H1 (cell line): ENCODE measurements around the gene CLCN5. TPM values are rescaled to one million over a fixed set of nuclear protein-coding genes. Genes with fewer than 3 reads are reported as not detected.

ENCODE experiments used
- ASH2L ChIP-seq: fragments of 200-600, 300-600 bp; sonication (generic); IDR thresholded peaks from one replicate; pipeline ENCODE4 v1.7.1; 2017; ENCODE audit warnings: low read length
- BACH1 ChIP-seq: IDR thresholded peaks from 2 replicates; pipeline ENCODE4 v1.6.1; 2012; ENCODE audit warnings: low read length, improper control_type of control experiment
- EGR1 ChIP-seq: IDR thresholded peaks from 2 replicates; pipeline ENCODE4 v1.6.1; 2011; ENCODE audit warnings: low read depth, low read length, borderline replicate concordance
- GTF2F1 ChIP-seq: IDR thresholded peaks from 2 replicates; pipeline ENCODE4 v1.6.1; 2012; ENCODE audit warnings: low read depth, low read length, improper control_type of control experiment, borderline replicate concordance
- JUN ChIP-seq: IDR thresholded peaks from 2 replicates; pipeline ENCODE4 v1.6.1; 2011; ENCODE audit warnings: low read depth, mild to moderate bottlenecking, improper control_type of control experiment, low read length
- POLR2A ChIP-seq, 2 experiments: IDR thresholded peaks; 1 replicate in 1 of 2; 2 replicates in 1 of 2; pipeline ENCODE4 v1.6.1; 2011; ENCODE audit warnings: low read depth in 2 of 2, low read length in 2 of 2, mild to moderate bottlenecking in 2 of 2; ENCODE audit errors: control extremely low read depth in 1 of 2
- RAD21 ChIP-seq, 2 experiments: IDR thresholded peaks in 1 of 2; conservative IDR thresholded peaks in 1 of 2; 2 replicates each; pipeline ENCODE4 v1.6.1; 2011; ENCODE audit warnings: low read depth in 2 of 2, low read length in 2 of 2, improper control_type of control experiment in 1 of 2, inconsistent platforms in 1 of 2, mild to moderate bottlenecking in 1 of 2, moderate library complexity in 1 of 2
- RFX5 ChIP-seq: IDR thresholded peaks from 2 replicates; pipeline ENCODE4 v1.6.1; 2011; ENCODE audit warnings: low read depth, low read length, improper control_type of control experiment, borderline replicate concordance
- YY1 ChIP-seq: IDR thresholded peaks from 2 replicates; pipeline ENCODE4 v1.6.1; 2011; ENCODE audit warnings: low read depth, mild to moderate bottlenecking, low read length
- polyA plus RNA-seq, 7 experiments: library from polyadenylated mRNA; depleted of rRNA in 3 of 7; stranded (reverse) in 5 of 7; unstranded in 2 of 7; fragments of >200 nt in 5 of 7; fragments of 200-250 nt in 2 of 7; gene quantifications; 1 replicate in 5 of 7; 2 replicates in 1 of 7; 4 replicates in 1 of 7; pipeline versions ENCODE4 v1.2.1 to v1.2.3, GENCODE V29; 2011 to 2013; ENCODE audit warnings: missing spikeins in 2 of 7, mixed read lengths in 2 of 7
- total RNA-seq: library from RNA; stranded (reverse); fragmentation: NEBNext Ultra II Directional; extraction: Animal tissue kit (Norgen Biotek cat#: 25700); gene quantifications from 2 replicates; pipeline ENCODE4 v1.2.1, GENCODE V29; 2021
- TF ChIP-seq, protein P1 (sequence below): fragments of 300-600 bp; sonication (generic); IDR thresholded peaks from 2 replicates; pipeline ENCODE4 v1.7.1; 2012; ENCODE audit warnings: low read length, moderate library complexity, mild to moderate bottlenecking, inconsistent platforms; ENCODE audit not compliant: insufficient replicate concordance
- TF ChIP-seq, protein P2 (sequence below): IDR thresholded peaks from 2 replicates; pipeline ENCODE4 v1.6.1; 2011; ENCODE audit warnings: low read depth, mild to moderate bottlenecking, low read length; ENCODE audit not compliant: insufficient read depth

The CLCN5 gene
- total and polyA plus RNA-seq, 2 of the 8 experiments (the other 6 are each of a cell fraction or from before 2014, with no cell fraction given) = 4.2 to 9.7 TPM

DNA sequence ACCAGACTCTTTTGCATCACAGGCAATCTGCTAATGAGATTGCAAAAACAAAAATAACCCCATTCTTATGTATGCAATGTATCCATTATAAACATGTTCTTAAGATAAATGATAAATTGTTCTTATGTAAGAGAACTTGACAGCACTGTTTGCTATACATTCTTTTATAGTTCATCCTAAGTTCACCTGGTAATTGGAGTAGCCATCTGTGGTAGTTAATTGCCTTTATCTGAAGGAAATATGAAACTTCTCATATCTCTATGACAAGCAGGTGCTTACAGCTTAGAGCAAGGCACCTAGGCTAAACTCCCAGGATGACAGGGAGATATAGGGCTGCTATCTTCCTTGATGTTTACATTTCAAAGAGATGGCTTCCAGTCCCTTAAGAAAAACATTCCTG lies 21.3 kb upstream of the CLCN5 start (continued):
- TF ChIP-seq, protein P1, sequence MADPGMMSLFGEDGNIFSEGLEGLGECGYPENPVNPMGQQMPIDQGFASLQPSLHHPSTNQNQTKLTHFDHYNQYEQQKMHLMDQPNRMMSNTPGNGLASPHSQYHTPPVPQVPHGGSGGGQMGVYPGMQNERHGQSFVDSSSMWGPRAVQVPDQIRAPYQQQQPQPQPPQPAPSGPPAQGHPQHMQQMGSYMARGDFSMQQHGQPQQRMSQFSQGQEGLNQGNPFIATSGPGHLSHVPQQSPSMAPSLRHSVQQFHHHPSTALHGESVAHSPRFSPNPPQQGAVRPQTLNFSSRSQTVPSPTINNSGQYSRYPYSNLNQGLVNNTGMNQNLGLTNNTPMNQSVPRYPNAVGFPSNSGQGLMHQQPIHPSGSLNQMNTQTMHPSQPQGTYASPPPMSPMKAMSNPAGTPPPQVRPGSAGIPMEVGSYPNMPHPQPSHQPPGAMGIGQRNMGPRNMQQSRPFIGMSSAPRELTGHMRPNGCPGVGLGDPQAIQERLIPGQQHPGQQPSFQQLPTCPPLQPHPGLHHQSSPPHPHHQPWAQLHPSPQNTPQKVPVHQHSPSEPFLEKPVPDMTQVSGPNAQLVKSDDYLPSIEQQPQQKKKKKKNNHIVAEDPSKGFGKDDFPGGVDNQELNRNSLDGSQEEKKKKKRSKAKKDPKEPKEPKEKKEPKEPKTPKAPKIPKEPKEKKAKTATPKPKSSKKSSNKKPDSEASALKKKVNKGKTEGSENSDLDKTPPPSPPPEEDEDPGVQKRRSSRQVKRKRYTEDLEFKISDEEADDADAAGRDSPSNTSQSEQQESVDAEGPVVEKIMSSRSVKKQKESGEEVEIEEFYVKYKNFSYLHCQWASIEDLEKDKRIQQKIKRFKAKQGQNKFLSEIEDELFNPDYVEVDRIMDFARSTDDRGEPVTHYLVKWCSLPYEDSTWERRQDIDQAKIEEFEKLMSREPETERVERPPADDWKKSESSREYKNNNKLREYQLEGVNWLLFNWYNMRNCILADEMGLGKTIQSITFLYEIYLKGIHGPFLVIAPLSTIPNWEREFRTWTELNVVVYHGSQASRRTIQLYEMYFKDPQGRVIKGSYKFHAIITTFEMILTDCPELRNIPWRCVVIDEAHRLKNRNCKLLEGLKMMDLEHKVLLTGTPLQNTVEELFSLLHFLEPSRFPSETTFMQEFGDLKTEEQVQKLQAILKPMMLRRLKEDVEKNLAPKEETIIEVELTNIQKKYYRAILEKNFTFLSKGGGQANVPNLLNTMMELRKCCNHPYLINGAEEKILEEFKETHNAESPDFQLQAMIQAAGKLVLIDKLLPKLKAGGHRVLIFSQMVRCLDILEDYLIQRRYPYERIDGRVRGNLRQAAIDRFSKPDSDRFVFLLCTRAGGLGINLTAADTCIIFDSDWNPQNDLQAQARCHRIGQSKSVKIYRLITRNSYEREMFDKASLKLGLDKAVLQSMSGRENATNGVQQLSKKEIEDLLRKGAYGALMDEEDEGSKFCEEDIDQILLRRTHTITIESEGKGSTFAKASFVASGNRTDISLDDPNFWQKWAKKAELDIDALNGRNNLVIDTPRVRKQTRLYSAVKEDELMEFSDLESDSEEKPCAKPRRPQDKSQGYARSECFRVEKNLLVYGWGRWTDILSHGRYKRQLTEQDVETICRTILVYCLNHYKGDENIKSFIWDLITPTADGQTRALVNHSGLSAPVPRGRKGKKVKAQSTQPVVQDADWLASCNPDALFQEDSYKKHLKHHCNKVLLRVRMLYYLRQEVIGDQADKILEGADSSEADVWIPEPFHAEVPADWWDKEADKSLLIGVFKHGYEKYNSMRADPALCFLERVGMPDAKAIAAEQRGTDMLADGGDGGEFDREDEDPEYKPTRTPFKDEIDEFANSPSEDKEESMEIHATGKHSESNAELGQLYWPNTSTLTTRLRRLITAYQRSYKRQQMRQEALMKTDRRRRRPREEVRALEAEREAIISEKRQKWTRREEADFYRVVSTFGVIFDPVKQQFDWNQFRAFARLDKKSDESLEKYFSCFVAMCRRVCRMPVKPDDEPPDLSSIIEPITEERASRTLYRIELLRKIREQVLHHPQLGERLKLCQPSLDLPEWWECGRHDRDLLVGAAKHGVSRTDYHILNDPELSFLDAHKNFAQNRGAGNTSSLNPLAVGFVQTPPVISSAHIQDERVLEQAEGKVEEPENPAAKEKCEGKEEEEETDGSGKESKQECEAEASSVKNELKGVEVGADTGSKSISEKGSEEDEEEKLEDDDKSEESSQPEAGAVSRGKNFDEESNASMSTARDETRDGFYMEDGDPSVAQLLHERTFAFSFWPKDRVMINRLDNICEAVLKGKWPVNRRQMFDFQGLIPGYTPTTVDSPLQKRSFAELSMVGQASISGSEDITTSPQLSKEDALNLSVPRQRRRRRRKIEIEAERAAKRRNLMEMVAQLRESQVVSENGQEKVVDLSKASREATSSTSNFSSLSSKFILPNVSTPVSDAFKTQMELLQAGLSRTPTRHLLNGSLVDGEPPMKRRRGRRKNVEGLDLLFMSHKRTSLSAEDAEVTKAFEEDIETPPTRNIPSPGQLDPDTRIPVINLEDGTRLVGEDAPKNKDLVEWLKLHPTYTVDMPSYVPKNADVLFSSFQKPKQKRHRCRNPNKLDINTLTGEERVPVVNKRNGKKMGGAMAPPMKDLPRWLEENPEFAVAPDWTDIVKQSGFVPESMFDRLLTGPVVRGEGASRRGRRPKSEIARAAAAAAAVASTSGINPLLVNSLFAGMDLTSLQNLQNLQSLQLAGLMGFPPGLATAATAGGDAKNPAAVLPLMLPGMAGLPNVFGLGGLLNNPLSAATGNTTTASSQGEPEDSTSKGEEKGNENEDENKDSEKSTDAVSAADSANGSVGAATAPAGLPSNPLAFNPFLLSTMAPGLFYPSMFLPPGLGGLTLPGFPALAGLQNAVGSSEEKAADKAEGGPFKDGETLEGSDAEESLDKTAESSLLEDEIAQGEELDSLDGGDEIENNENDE = no peak
- TF ChIP-seq BACH1 = no peak
- no peak for TF ChIP-seq RAD21 (IDR thresholded peaks at IDR 0.05 in 1 of 2, conservative IDR thresholded peaks at IDR 0.05 in 1 of 2; ENCODE audit: low read depth in 2 of 2, low read length in 2 of 2)
- TF ChIP-seq RFX5 = no peak
- no peak for TF ChIP-seq POLR2A (IDR thresholded peaks at IDR 0.05; ENCODE audit: control extremely low read depth in 1 of 2, low read depth in 2 of 2, low read length in 2 of 2)
- no peak for TF ChIP-seq JUN
- TF ChIP-seq EGR1 = no peak
- TF ChIP-seq, protein P2, sequence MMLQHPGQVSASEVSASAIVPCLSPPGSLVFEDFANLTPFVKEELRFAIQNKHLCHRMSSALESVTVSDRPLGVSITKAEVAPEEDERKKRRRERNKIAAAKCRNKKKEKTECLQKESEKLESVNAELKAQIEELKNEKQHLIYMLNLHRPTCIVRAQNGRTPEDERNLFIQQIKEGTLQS = no peak
- TF ChIP-seq YY1 = no peak
- no peak for TF ChIP-seq ASH2L
- TF ChIP-seq GTF2F1 = no peak
